ENCODE measurements around the gene ARHGEF4.

- TF ChIP-seq CTCF (IDR thresholded peaks at IDR 0.05) = no peak
- no peak for TF ChIP-seq POLR2A (IDR thresholded peaks at IDR 0.05)
These were observed 79.1 kb downstream of the ARHGEF4 start for GRCh38 chr2:130915595-130916437.

Measured in esophagus squamous epithelium (tissue), 4 donors.